Measurements from ENCODE around the gene FAM234B. TPM values are rescaled to one million over a fixed set of nuclear protein-coding genes. Genes with fewer than 3 reads are reported as not detected.

Gene FAM234B
- total RNA-seq, 1 experiment from 2014 or later = 7.5 TPM

- TF ChIP-seq EZH2 (IDR thresholded peaks at IDR 0.05; ENCODE audit: low read depth) (no peak), CTCF (conservative IDR thresholded peaks at IDR 0.05) (no peak)
- no peak for DNase-seq
- Histone ChIP-seq H3K27me3 (ENCODE audit: insufficient read depth, low read depth) (no peaks in the 10 kb centered on the region), H3K36me3 (ENCODE audit: low read depth) (no peaks in the 10 kb centered on the region), H3K4me3 (no peak overlapping the region), H3K4me2 (no peak overlapping the region), H3F3A (ENCODE audit: insufficient read depth, low read depth) (no peaks in the 10 kb centered on the region), H3K79me2 (ENCODE audit: low read depth) (no peaks in the 10 kb centered on the region), H3K9me3 (ENCODE audit: insufficient read depth, low read depth) (no peaks in the 10 kb centered on the region), H4K20me1 (ENCODE audit: insufficient read depth) (no peaks in the 10 kb centered on the region), H3K9me2 (ENCODE audit: insufficient read depth) (no peaks in the 10 kb centered on the region), H3K27ac (no peak overlapping the region), H3K4me1 (replicated peaks; ENCODE audit: insufficient read depth) (no peaks in the 10 kb centered on the region), H2AFZ (no peak overlapping the region)
- POLR2A ChIA-PET (ENCODE audit: unreplicated experiment) = interaction anchor here (0.6 kb wide), 1 partner anchor 860 kb away, joined by 3 read pairs; no protein-coding TSS in a partner anchor
- CTCF ChIA-PET = no interaction called here
- intact Hi-C loops (cut with micrococcal nuclease; ENCODE audit: unreplicated experiment) = no loop called here
- BruUV-seq (replicated peaks) = no TSS peak
These were observed 25.2 kb downstream of the FAM234B start for GRCh38 chr12:13069380-13069779.

DNA sequence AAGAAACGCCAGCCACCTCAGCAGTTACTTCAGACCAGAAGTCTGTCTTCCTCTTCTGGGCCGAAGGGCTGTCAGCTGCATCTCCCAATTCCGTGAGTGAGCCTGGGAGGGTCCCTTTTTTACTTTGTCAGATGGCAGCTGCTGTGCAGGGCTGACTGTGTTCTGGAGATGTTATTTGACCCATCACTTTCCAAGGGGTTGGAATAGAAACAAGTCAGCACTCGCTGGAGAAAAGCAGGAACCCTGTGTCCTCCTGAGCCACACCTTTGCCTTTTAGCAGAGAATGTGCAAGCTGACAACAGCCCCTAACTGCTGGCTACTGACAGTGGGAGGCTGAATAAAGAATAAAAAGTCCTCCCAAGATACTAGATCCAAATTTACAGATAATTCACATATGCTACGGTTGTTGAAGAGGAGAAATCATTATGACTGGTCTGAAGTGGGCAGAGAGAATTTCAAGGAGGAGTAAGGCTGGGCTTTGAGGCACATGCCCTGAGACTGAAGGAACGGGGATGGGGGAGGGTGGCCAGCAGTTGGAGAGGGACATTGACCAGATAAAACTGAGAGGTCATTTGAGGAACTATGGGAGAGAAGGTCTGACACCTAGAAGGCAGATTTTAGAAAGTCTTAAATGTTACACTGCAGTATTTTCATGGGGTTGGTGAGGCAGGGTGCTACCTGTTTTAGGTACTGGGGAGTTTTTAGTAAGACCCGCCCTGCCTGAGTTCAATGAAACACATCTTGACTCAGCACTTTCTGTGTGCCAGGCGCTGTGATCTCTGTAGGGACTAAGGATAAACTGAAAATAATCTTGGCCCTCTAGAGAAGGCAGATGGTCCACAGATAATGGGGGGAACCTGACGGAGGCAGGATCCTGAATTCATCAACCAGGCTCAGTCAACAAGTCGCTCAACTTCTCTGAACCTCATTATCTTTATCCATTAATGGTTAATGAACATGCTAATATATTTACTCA is 27.4 kb downstream of the FAM234B start:
- Histone ChIP-seq H3K9me3 (ENCODE audit: insufficient read depth, low read depth) (no peaks in the 10 kb centered on the region), H3K79me2 (ENCODE audit: low read depth) (no peaks in the 10 kb centered on the region), H3K4me2 (no peak overlapping the region), H3K9me2 (ENCODE audit: insufficient read depth) (no peaks in the 10 kb centered on the region), H3K36me3 (ENCODE audit: low read depth) (no peaks in the 10 kb centered on the region), H3K4me1 (replicated peaks; ENCODE audit: insufficient read depth) (no peaks in the 10 kb centered on the region), H2AFZ (no peak overlapping the region), H4K20me1 (ENCODE audit: insufficient read depth) (no peaks in the 10 kb centered on the region), H3K27me3 (ENCODE audit: insufficient read depth, low read depth) (no peaks in the 10 kb centered on the region), H3F3A (ENCODE audit: insufficient read depth, low read depth) (no peaks in the 10 kb centered on the region), H3K27ac (no peak overlapping the region), H3K4me3 (no peak overlapping the region)
- TF ChIP-seq CTCF (conservative IDR thresholded peaks at IDR 0.05) (no peak), EZH2 (IDR thresholded peaks at IDR 0.05; ENCODE audit: low read depth) (no peak)
- no peak for DNase-seq
- POLR2A ChIA-PET (ENCODE audit: unreplicated experiment) = no interaction called here
- intact Hi-C loops (cut with micrococcal nuclease; ENCODE audit: unreplicated experiment) = no loop called here
- CTCF ChIA-PET = no interaction called here
- BruUV-seq (replicated peaks) = no TSS peak

GRCh38 chr12:13073173-13073572 is 29.0 kb downstream of the FAM234B start:
- H3K9me3 ChIP-seq (ENCODE audit: insufficient read depth, low read depth) = no peaks in the 10 kb centered on the region; the same call in 1 of the 2 replicates
- CTCF ChIA-PET = interaction anchor here (0.6 kb wide), 1 partner anchor 15 kb away, joined by 3 read pairs; no protein-coding TSS in a partner anchor

More at GRCh38 chr12:13073173-13073572, 29.0 kb downstream of the FAM234B start:
- Histone ChIP-seq H3K9me2 (ENCODE audit: insufficient read depth) (no peaks in the 10 kb centered on the region), H3K4me2 (no peak overlapping the region), H3K36me3 (ENCODE audit: low read depth) (no peaks in the 10 kb centered on the region), H3F3A (ENCODE audit: insufficient read depth, low read depth) (no peaks in the 10 kb centered on the region), H3K27ac (no peak overlapping the region), H3K79me2 (ENCODE audit: low read depth) (no peaks in the 10 kb centered on the region), H3K27me3 (ENCODE audit: insufficient read depth, low read depth) (no peaks in the 10 kb centered on the region), H3K4me1 (replicated peaks; ENCODE audit: insufficient read depth) (no peaks in the 10 kb centered on the region), H3K4me3 (no peak overlapping the region), H4K20me1 (ENCODE audit: insufficient read depth) (no peaks in the 10 kb centered on the region), H2AFZ (no peak overlapping the region)
- no TSS peak for BruUV-seq (replicated peaks)
- no peak for TF ChIP-seq CTCF (conservative IDR thresholded peaks at IDR 0.05)
- no peak for TF ChIP-seq EZH2 (IDR thresholded peaks at IDR 0.05; ENCODE audit: low read depth)
- POLR2A ChIA-PET (ENCODE audit: unreplicated experiment) = interaction anchor here (0.7 kb wide), 1 partner anchor 510 kb away, joined by 10 read pairs; no protein-coding TSS in a partner anchor
- intact Hi-C loops (cut with micrococcal nuclease; ENCODE audit: unreplicated experiment) = no loop called here
- no peak for DNase-seq
